Mammary epithelial cell (primary cell): ENCODE data around the gene FOXN4.

Source experiments
- EZH2 ChIP-seq: IDR thresholded peaks from 2 replicates; pipeline ENCODE4 v1.6.1; 2012; ENCODE audit warnings: low read length, inconsistent platforms, borderline replicate concordance
- TF ChIP-seq, protein P1 (sequence below), 2 donors: IDR thresholded peaks in 1 of 2; conservative IDR thresholded peaks in 1 of 2; 2 replicates each; pipeline ENCODE4 v1.5.1; 2011 to 2012; ENCODE audit warnings: inconsistent platforms in 2 of 2, low read length in 2 of 2, mild to moderate bottlenecking in 2 of 2, control low read depth in 1 of 2, low read depth in 1 of 2; ENCODE audit not compliant: insufficient read depth in 1 of 2; ENCODE audit errors: extremely low read depth in 1 of 2

GRCh38 chr12:109252799-109253198 is 56.3 kb downstream of the FOXN4 start:
- TF ChIP-seq, protein P1, sequence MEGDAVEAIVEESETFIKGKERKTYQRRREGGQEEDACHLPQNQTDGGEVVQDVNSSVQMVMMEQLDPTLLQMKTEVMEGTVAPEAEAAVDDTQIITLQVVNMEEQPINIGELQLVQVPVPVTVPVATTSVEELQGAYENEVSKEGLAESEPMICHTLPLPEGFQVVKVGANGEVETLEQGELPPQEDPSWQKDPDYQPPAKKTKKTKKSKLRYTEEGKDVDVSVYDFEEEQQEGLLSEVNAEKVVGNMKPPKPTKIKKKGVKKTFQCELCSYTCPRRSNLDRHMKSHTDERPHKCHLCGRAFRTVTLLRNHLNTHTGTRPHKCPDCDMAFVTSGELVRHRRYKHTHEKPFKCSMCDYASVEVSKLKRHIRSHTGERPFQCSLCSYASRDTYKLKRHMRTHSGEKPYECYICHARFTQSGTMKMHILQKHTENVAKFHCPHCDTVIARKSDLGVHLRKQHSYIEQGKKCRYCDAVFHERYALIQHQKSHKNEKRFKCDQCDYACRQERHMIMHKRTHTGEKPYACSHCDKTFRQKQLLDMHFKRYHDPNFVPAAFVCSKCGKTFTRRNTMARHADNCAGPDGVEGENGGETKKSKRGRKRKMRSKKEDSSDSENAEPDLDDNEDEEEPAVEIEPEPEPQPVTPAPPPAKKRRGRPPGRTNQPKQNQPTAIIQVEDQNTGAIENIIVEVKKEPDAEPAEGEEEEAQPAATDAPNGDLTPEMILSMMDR (conservative IDR thresholded peaks at IDR 0.05 in 1 of 2, IDR thresholded peaks at IDR 0.05 in 1 of 2; ENCODE audit: extremely low read depth in 1 of 2, insufficient read depth in 1 of 2, low read depth in 1 of 2, low read length in 2 of 2): no peak
- no peak for TF ChIP-seq EZH2
